Brain microvascular endothelial cell (primary cell): ENCODE results near the gene HNRNPD.
"Not testable (repeated sequence)": the region's sequence is repeated elsewhere in the genome, so short reads cannot be mapped to it uniquely, and the experiment has no call there.

Source experiments
- DNase-seq: peaks from one replicate; pipeline ENCODE4 v3.0.0-alpha.2; 2020
- H3K27ac ChIP-seq: fragments of 250-450 bp; sonication (Bioruptor Pico); 2 replicates; pipeline ENCODE4 v1.5.1; 2020; ENCODE audit warnings: mild to moderate bottlenecking, moderate library complexity
- H3K27me3 ChIP-seq: fragments of 250-450 bp; sonication (Bioruptor Pico); replicated peaks from 2 replicates; pipeline ENCODE4 v1.5.1; 2020; ENCODE audit warnings: mild to moderate bottlenecking
- H3K36me3 ChIP-seq: fragments of 250-450 bp; sonication (Bioruptor Pico); replicated peaks from 2 replicates; pipeline ENCODE4 v1.5.1; 2020; ENCODE audit warnings: mild to moderate bottlenecking
- H3K4me3 ChIP-seq: 2 replicates; pipeline ENCODE4 v1.5.1; 2011; ENCODE audit warnings: low read depth, mild to moderate bottlenecking, control low read depth, low read length, moderate library complexity
- in situ Hi-C: cut with HindIII; loops from 2 replicates; pipeline ENCODE4 v1.10.0; 2017; ENCODE audit warnings: low sequenced_read_pairs, low pct_ligation_motif_present
- TF ChIP-seq, protein P1 (sequence below): IDR thresholded peaks from 2 replicates; pipeline ENCODE4 v1.5.1; 2011; ENCODE audit warnings: low read depth, mild to moderate bottlenecking, moderate library complexity, low read length, control low read depth, inconsistent platforms; ENCODE audit errors: missing control alignments

Gene HNRNPD

DNA sequence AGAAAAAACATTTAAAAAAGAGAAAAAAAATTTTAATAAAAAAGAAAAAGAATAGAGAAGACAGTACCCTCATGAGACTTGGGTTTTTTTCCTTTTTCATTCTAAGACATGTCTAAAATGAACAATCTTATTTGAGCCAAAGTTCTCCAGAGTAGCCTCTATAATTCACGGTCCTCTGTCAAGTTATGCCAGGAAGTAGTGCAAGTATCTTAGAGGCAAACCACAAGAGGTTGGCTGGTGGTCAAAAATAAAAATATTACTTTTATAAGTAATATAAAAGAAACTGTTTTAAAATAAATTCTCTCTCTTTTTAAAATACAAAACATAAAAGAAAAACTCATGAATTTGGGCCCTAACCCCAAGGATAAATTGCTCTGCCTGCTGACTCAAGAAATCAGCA is 29.9 kb upstream of the HNRNPD start:
- Histone ChIP-seq H3K27ac (no peak overlapping the region), H3K36me3 (no peaks in the 10 kb centered on the region), H3K4me3 (no peak overlapping the region), H3K27me3 (no peaks in the 10 kb centered on the region)
- DNase-seq: no peak
- TF ChIP-seq, protein P1, sequence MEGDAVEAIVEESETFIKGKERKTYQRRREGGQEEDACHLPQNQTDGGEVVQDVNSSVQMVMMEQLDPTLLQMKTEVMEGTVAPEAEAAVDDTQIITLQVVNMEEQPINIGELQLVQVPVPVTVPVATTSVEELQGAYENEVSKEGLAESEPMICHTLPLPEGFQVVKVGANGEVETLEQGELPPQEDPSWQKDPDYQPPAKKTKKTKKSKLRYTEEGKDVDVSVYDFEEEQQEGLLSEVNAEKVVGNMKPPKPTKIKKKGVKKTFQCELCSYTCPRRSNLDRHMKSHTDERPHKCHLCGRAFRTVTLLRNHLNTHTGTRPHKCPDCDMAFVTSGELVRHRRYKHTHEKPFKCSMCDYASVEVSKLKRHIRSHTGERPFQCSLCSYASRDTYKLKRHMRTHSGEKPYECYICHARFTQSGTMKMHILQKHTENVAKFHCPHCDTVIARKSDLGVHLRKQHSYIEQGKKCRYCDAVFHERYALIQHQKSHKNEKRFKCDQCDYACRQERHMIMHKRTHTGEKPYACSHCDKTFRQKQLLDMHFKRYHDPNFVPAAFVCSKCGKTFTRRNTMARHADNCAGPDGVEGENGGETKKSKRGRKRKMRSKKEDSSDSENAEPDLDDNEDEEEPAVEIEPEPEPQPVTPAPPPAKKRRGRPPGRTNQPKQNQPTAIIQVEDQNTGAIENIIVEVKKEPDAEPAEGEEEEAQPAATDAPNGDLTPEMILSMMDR: no peak
- in situ Hi-C loops: no loop called here

DNA sequence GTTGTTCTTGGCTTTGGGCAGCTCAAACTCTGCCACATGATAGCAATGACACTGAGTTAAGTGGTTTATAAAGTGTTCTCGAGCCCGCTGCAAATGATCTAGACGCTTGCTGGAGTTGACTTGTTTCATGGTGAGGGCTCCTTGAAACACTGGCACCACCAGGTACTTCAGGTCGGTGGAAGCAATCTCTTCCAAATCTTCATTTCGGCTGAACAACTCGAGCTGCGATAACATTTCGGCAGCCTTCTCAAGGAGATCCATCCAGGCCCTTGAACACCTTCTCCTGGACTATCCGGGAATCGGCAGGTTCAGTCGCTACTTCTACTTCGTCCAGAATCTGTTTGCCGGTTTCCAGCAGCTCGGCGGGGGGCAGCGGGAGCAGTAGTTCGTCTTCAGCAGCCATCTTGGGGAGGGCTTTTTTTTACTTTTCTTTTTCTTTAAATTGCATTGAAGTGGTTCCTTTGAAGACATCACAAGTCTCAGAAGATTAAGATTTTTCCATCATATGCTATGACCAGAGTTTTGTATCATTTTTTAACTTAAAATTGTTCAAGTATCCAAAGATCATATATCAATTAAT is 28.5 kb upstream of the HNRNPD start:
- DNase-seq: no peak
- Histone ChIP-seq H3K4me3 (no peak overlapping the region), H3K27ac (no peak overlapping the region), H3K27me3 (no peaks in the 10 kb centered on the region), H3K36me3 (no peaks in the 10 kb centered on the region)
- TF ChIP-seq, protein P1: no peak
- in situ Hi-C loops: no loop called here

DNA sequence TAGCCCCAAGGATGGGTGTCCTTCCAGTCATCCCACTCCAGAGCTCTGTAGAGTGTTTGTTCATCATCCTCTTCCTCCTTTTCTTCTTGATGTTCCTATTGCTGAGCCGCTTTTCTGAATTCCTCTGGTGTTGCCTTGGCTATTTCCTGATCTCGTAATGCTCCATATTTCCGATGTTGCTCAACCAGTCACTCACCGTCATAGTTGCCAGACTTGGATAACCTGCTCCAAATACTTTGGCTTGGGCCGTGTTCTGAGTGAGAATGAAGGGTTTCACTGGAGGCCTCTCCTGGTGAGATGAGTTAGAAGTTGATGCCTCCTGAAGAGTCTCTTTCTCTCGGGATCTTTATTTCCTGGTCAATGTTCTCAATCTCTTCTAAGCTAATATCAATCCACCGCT is 27.8 kb upstream of the HNRNPD start:
- Histone ChIP-seq H3K27me3 (no peaks in the 10 kb centered on the region), H3K27ac (no peak overlapping the region), H3K4me3 (no peak overlapping the region), H3K36me3 (no peaks in the 10 kb centered on the region)
- in situ Hi-C loops: no loop called here
- TF ChIP-seq, protein P1: no peak
- no peak for DNase-seq

DNA sequence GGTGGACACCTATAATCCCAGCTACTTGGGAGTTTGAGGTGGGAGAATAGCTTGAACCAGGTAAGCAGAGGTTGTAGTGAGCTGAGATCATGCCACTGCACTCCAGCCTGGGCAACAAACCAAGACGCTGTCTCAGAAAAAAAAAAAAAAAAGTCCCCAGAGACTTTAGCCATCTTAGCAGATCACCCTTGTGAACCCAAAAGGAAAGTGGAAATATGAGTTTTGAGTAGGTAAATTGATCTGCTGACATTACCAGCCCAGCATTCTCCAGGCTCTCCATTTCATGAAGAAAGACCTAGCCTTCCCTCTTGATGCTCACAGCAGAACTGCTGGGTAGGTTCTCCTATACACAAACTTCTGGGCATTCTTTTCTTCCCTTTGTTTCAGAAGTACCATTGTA is 24.5 kb upstream of the HNRNPD start:
- no peak for DNase-seq
- Histone ChIP-seq H3K36me3 (no peaks in the 10 kb centered on the region), H3K27ac (no peak overlapping the region), H3K27me3 (no peaks in the 10 kb centered on the region), H3K4me3 (no peak overlapping the region)
- TF ChIP-seq, protein P1: no peak
- in situ Hi-C loops: no loop called here

DNA sequence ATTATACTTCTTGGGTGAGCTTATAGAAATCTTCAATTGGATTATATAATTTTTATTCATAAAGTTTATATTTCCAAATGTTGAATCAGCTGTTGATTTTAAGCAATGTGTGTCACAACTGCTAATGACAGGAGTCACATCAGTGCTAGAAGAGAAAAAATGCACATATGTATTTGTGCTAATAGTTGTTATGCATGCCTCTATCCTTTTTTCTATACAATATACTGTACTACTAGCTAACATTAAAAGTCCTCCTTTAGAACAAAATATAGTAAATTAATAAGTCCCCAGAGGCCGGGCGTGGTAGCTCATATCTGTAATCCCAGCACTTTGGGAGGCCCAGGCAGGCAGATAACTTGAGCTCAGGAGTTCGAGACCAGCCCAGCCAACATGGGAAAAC is 23.7 kb upstream of the HNRNPD start:
- in situ Hi-C loops: no loop called here
- Histone ChIP-seq H3K36me3 (no peaks in the 10 kb centered on the region), H3K4me3 (no peak overlapping the region), H3K27me3 (no peaks in the 10 kb centered on the region), H3K27ac (no peak overlapping the region)
- TF ChIP-seq, protein P1: no peak
- DNase-seq: no peak

DNA sequence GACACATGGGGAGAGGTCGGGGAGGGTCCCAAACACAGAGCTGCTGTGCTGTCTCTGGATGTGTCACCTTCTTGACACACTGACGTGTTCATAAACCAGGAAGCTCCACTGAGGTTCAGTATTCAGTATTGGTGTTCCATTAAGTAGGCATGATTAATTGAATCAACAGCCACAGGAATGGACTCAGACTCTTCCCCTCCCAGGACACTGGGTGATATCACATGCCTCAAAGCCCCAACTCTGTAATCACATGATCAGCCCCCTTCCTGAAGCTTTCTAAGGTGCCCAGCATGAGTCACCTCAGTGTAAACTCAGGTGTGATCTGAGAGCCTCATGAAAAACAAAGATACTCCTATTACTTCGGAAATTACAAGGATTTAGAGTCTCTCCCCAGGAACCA is 21.1 kb upstream of the HNRNPD start:
- no peak for DNase-seq
- in situ Hi-C loops: no loop called here
- Histone ChIP-seq H3K27ac (no peak overlapping the region), H3K4me3 (no peak overlapping the region), H3K27me3 (no peaks in the 10 kb centered on the region), H3K36me3 (no peaks in the 10 kb centered on the region)
- TF ChIP-seq, protein P1: no peak

DNA sequence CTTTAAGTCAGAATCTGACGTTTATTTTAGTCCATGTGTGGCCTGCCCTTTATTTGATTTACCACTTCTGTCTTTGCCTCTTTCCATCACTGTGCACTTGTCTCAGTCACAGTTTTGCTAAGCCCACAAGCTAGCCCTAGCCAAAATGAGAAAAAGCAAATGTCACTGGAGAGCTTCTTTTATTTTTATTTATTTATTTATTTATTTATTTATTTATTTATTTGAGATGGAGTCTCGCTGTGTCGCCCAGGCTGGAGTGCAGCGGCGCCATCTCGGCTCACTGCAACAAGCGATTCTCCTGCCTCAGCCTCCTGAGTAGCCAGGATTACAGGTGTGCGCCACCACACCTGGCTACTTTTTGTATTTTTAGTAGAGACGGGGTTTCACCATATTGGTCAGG is 16.3 kb upstream of the HNRNPD start:
- H3K27ac ChIP-seq, H3K27me3 ChIP-seq, H3K4me3 ChIP-seq, H3K36me3 ChIP-seq, DNase-seq, in situ Hi-C loops: not testable (repeated sequence)
